Body of pancreas (tissue), 4 donors: Measurements from ENCODE around the gene ADCY3.

Experiments
- POLR2A ChIP-seq, 3 donors: fragments of 450-650 bp; IDR thresholded peaks; one replicate each; pipeline ENCODE4 v1.6.1; 2016; ENCODE audit warnings: antibody characterized with exemption in 3 of 3, mild to moderate bottlenecking in 2 of 3
- TF ChIP-seq, protein P1 (sequence below), 7 experiments: fragments of 450-650 bp in 4 of 7; fragments of 200-600 bp in 3 of 7; sonication (generic) in 3 of 7; IDR thresholded peaks; one replicate each; pipeline ENCODE4 v1.5.1; 2016 to 2019; ENCODE audit warnings: antibody characterized with exemption in 7 of 7

DNA sequence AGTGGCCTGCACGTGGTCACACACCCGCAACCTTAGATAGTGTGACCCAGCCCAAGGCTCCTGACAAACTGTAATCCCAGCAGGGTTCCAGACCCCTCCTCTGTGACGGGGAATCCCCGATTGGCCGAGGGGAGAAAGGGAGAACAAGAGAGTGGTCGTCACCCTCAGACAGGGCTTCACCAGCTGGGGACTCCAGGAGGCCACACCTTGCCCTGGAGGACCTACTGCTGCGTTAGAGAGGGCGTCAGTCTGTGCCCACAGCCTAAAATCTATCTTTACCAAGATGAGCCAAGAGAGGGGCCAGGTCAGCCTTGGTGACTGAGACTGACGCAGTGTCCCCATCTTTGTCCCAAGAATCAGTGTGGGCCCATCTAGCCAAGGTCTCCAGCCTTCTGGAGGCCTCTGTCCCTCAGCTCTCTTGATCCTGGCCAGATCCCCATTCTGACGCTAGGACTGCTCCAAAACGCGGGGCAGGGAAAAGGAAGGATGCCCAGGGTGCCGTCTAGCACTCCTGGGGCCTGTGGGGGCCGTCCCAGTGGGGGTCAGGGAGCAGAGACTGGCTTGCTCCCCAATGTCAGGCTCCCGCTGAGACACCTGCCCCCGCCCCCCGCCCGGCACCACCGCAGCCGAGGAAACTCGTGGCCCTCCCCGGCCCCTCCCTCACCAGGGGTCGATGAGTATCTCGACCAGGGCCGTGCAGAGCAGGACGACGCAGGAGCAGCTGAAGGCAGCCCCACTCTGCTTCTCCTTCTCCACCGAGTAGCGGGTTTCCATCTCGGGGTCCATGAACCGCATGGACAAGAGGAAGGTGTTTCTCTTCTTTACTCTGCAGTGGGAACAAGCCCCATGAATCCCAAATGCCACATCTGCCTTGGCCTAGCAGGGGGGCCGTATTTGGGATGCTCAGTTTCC is 86.0 kb downstream of the ADCY3 start:
- TF ChIP-seq, protein P1, sequence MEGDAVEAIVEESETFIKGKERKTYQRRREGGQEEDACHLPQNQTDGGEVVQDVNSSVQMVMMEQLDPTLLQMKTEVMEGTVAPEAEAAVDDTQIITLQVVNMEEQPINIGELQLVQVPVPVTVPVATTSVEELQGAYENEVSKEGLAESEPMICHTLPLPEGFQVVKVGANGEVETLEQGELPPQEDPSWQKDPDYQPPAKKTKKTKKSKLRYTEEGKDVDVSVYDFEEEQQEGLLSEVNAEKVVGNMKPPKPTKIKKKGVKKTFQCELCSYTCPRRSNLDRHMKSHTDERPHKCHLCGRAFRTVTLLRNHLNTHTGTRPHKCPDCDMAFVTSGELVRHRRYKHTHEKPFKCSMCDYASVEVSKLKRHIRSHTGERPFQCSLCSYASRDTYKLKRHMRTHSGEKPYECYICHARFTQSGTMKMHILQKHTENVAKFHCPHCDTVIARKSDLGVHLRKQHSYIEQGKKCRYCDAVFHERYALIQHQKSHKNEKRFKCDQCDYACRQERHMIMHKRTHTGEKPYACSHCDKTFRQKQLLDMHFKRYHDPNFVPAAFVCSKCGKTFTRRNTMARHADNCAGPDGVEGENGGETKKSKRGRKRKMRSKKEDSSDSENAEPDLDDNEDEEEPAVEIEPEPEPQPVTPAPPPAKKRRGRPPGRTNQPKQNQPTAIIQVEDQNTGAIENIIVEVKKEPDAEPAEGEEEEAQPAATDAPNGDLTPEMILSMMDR (IDR thresholded peaks at IDR 0.05): no peak
- no peak for TF ChIP-seq POLR2A (IDR thresholded peaks at IDR 0.05)
